Spleen (tissue), 11 donors: ENCODE data around the gene PLPP3. TPM values are rescaled to one million over a fixed set of nuclear protein-coding genes. Genes with fewer than 3 reads are reported as not detected.

Source experiments
- DNase-seq: peaks from one replicate; pipeline ENCODE4 v3.0.0-alpha.2; 2020
- H3K27ac ChIP-seq, 8 donors: fragments of 200-600 bp; sonication (generic) in 7 of 8; 1 replicate in 4 of 8; 2 replicates in 4 of 8; pipeline versions ENCODE4 v1.5.0 to v1.8.0; 2016 to 2021; ENCODE audit warnings: inconsistent platforms in 4 of 8, mild to moderate bottlenecking in 4 of 8, moderate library complexity in 1 of 8
- H3K27me3 ChIP-seq, 7 donors: fragments of 200-600 bp; sonication (generic) in 6 of 7; replicated peaks in 1 of 7; 1 replicate in 4 of 7; 2 replicates in 3 of 7; pipeline versions ENCODE4 v1.5.0 to v1.8.0; 2016 to 2021; ENCODE audit warnings: inconsistent platforms in 3 of 7, mild to moderate bottlenecking in 1 of 7
- H3K36me3 ChIP-seq, 6 donors: fragments of 200-600 bp; sonication (generic) in 5 of 6; 1 replicate in 4 of 6; 2 replicates in 2 of 6; pipeline versions ENCODE4 v1.5.0 to v1.8.0; 2016 to 2021; ENCODE audit warnings: inconsistent platforms in 2 of 6
- H3K4me1 ChIP-seq, 6 donors: fragments of 200-600 bp; sonication (generic) in 5 of 6; 1 replicate in 3 of 6; 2 replicates in 3 of 6; pipeline versions ENCODE4 v1.5.0 to v1.8.0; 2016 to 2021; ENCODE audit warnings: inconsistent platforms in 3 of 6
- H3K4me3 ChIP-seq, 8 donors: fragments of 200-600 bp; sonication (generic) in 7 of 8; 1 replicate in 4 of 8; 2 replicates in 4 of 8; pipeline versions ENCODE4 v1.5.0 to v1.8.0; 2016 to 2021; ENCODE audit warnings: inconsistent platforms in 4 of 8, mild to moderate bottlenecking in 4 of 8, moderate library complexity in 2 of 8
- H3K9me3 ChIP-seq, 8 donors: fragments of 200-600 bp; sonication (generic) in 7 of 8; 1 replicate in 4 of 8; 2 replicates in 4 of 8; pipeline versions ENCODE4 v1.5.0 to v1.8.0; 2016 to 2021; ENCODE audit warnings: inconsistent platforms in 4 of 8
- POLR2A ChIP-seq, 3 donors: fragments of 450-650 bp; IDR thresholded peaks; one replicate each; pipeline ENCODE4 v1.5.1; 2017; ENCODE audit warnings: antibody characterized with exemption in 3 of 3, mild to moderate bottlenecking in 1 of 3
- POLR2AphosphoS5 ChIP-seq, 3 donors: sonication (generic); formaldehyde crosslinking; IDR thresholded peaks; one replicate each; pipeline ENCODE4 v1.5.1; 2017; ENCODE audit warnings: antibody characterized with exemption in 3 of 3
- WGBS, 5 donors: extraction: QIAGEN DNeasy Blood & Tissue Kit in 3 of 5; methylation state at CpG; one replicate each; pipeline versions ENCODE4 v1.1.5 to v1.1.7; 2013 to 2018; 5-methylcytosine and 5-hydroxymethylcytosine counted together
- intact Hi-C: fragments of 100-400 bp; cut with DNase I; formaldehyde crosslinking; loops from one replicate; pipeline ENCODE4 v1.15.0; 2023; ENCODE audit warnings: low total_unique reads
- polyA plus RNA-seq, 3 donors: library from polyadenylated mRNA; stranded (reverse); fragments of 200-250 nt; gene quantifications; one replicate each; pipeline ENCODE4 v1.2.1, GENCODE V29; 2013
- total RNA-seq, 7 donors: library from RNA; depleted of rRNA in 3 of 7; stranded (reverse); fragments of >200 nt in 3 of 7; fragmentation: NEBNext Ultra II Directional in 4 of 7; extraction: Animal tissue kit (Norgen Biotek cat#: 25700) in 4 of 7; gene quantifications; one replicate each; pipeline versions ENCODE4 v1.1.0 to v1.2.1, GENCODE V29; 2016 to 2021
- TF ChIP-seq, protein P1 (sequence below), 11 experiments: fragments of 200-600 bp in 7 of 11; fragments of 450-650 bp in 4 of 11; sonication (generic) in 4 of 11; IDR thresholded peaks in 8 of 11; conservative IDR thresholded peaks in 3 of 11; 1 replicate in 7 of 11; 2 replicates in 4 of 11; pipeline versions ENCODE4 v1.4.0 to v1.8.0; 2016 to 2021; ENCODE audit warnings: antibody characterized with exemption in 11 of 11, inconsistent platforms in 4 of 11, mild to moderate bottlenecking in 1 of 11
- donor health status: healthy with polysubstance abuse.
- donor health status: DM: no; HTN: no; CAD: no; lungs with moderate emphysema.
- donor health status: DM: no; HTN: no; CAD: no.
- donor health status: Bipolar disorder and iron deficiency.
- donor health status: healthy.
- donor health status: DM: no; HTN: no; CAD: no.
- donor health status: DM: yes; HTN: yes; CAD: no.

The PLPP3 gene
- total and polyA plus RNA-seq, 10 donors, result 6.7 to 90.0 (median 55.1) TPM

DNA sequence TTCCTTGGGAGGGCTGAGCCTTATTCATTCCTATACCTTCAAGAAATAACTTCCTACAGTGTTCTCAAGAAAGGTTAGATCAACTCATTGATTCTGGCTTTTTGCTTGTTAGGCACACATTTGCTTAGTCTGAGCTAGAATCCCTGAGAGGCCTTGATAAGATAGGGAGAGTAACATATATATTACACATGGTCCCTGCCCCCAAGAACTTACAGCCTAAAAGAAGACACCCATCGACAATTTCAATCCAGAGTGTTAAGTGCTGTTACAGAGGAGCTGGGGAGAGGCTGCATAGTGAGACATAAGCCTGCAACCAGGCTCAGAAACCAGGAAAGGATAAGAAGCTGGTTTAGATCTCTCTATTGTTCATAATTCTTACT is 68.7 kb downstream of the PLPP3 start:
- H3K36me3 ChIP-seq, result peaks cover 0 to 76% (median 14%) of the 10 kb centered on the region in 6 donors
- no peak for DNase-seq

DNA sequence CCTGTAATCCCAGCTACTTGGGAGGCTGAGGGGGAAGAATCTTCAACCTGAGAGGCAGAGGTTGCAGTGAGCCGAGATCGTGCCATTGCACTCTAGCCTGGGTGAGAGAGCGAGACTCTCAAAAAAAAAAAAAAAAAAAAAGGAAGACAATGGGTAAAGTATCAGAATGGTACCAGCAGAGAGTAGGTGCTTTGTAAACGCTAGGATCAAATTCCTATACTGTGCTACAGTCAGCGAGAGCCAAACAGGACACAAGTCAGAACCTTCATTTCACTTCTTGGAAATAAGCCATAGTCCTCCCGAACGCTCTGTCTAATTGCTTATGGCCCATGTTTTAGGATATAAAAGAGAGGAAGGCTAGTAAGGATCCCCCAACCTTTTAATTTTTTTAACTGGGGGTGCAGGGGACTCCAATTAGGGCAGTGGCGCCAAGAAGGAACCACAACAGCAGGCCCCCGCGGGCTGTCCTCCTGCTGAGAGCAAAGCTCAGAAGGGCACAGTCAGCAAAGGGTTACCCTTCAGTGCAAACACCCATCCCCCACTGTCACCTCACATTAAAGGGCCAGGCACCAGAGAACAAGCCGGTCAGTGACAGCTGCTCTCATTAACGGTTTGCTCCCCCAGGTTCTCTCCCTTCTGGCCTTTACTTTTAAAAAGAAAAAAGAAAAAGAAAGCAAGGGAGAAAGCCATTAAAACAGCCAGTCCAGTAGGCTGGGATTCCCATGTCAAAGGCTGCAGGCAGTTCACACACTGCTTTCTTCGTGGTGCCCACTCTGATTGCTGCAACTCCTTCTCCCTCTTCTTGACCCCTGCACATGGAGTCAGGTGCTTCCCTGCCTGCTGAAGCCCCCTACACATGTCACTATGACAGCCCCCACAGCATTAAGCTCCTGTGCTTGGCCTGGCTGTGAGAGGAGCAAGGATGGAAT is 69.4 kb downstream of the PLPP3 start:
- 73 to 82% (median 76%) methylated on average over 13 of the region's 13 CpGs for WGBS, 5 donors
- H3K27me3 ChIP-seq, result no peaks in the 10 kb centered on the region
- TF ChIP-seq POLR2AphosphoS5 (IDR thresholded peaks at IDR 0.05) (no peak), POLR2A (IDR thresholded peaks at IDR 0.05) (no peak)
- TF ChIP-seq, protein P1, sequence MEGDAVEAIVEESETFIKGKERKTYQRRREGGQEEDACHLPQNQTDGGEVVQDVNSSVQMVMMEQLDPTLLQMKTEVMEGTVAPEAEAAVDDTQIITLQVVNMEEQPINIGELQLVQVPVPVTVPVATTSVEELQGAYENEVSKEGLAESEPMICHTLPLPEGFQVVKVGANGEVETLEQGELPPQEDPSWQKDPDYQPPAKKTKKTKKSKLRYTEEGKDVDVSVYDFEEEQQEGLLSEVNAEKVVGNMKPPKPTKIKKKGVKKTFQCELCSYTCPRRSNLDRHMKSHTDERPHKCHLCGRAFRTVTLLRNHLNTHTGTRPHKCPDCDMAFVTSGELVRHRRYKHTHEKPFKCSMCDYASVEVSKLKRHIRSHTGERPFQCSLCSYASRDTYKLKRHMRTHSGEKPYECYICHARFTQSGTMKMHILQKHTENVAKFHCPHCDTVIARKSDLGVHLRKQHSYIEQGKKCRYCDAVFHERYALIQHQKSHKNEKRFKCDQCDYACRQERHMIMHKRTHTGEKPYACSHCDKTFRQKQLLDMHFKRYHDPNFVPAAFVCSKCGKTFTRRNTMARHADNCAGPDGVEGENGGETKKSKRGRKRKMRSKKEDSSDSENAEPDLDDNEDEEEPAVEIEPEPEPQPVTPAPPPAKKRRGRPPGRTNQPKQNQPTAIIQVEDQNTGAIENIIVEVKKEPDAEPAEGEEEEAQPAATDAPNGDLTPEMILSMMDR (IDR thresholded peaks at IDR 0.05 in 8 of 11, conservative IDR thresholded peaks at IDR 0.05 in 3 of 11), result no peak
- H3K4me1 ChIP-seq, result peaks cover 11 to 97% (median 55%) of the 10 kb centered on the region in 6 donors
- no peak for DNase-seq
- H3K4me3 ChIP-seq, result no peak overlapping the region
- intact Hi-C loops, result no loop called here
- H3K9me3 ChIP-seq, result no peaks in the 10 kb centered on the region
- peaks cover 0 to 82% (median 14%) of the 10 kb centered on the region in 6 donors for H3K36me3 ChIP-seq
- peak overlapping the region in 2 of 8 donors; percentile 14 to 58 for H3K27ac ChIP-seq

More for the DNA sequence above, 68.7 kb downstream of the PLPP3 start:
- H3K27me3 ChIP-seq, result no peaks in the 10 kb centered on the region
- peak overlapping the region in 2 of 8 donors; percentile 58 to 90 for H3K27ac ChIP-seq
- no peak overlapping the region for H3K4me3 ChIP-seq
- WGBS, 5 donors, result 36 to 88% (median 73%) methylated on average over 1 of the region's 1 CpG
- H3K9me3 ChIP-seq, result no peaks in the 10 kb centered on the region
- intact Hi-C loops, result no loop called here
- TF ChIP-seq POLR2A (IDR thresholded peaks at IDR 0.05) (no peak), POLR2AphosphoS5 (IDR thresholded peaks at IDR 0.05) (no peak)
- TF ChIP-seq, protein P1 (IDR thresholded peaks at IDR 0.05 in 8 of 11, conservative IDR thresholded peaks at IDR 0.05 in 3 of 11), result no peak
- H3K4me1 ChIP-seq, result peaks cover 13 to 97% (median 56%) of the 10 kb centered on the region in 6 donors

DNA sequence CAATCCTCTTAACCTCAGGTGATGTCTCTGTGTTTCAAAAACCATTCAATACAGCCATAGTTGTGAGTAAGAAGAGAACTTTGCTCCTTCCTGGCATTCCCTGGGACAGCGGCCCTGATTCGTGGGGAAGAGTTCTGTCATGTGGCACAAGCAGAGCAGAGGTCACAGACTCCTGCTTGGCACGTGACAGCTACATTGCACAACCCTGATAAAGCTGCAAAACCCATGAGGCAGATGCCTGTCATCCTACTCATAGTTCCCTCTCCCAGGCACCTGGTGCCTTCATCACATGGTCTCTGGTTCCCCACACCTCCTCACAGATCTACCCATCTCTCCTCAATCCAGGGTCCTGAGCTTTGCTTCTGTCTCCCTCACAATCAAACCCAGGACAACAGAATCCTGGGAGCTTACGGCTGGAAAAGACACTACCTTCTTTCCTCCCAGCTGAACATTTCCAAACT is 70.8 kb downstream of the PLPP3 start:
- peaks cover 11 to 93% (median 50%) of the 10 kb centered on the region in 6 donors for H3K4me1 ChIP-seq
- no peak overlapping the region for H3K4me3 ChIP-seq
- no peaks in the 10 kb centered on the region for H3K27me3 ChIP-seq
- DNase-seq, result no peak
- H3K9me3 ChIP-seq, result no peaks in the 10 kb centered on the region
- TF ChIP-seq POLR2AphosphoS5 (IDR thresholded peaks at IDR 0.05), result peak in 1 of 3 donors; percentile 43
- TF ChIP-seq POLR2A (IDR thresholded peaks at IDR 0.05), result no peak
- WGBS, 5 donors, result 47 to 66% (median 56%) methylated on average over 4 of the region's 4 CpGs
- peaks cover 0 to 97% (median 14%) of the 10 kb centered on the region in 6 donors for H3K36me3 ChIP-seq
- H3K27ac ChIP-seq, result peak overlapping the region in 4 of 8 donors; percentile 65 to 77 (median 74)
- intact Hi-C loops, result no loop called here

DNA sequence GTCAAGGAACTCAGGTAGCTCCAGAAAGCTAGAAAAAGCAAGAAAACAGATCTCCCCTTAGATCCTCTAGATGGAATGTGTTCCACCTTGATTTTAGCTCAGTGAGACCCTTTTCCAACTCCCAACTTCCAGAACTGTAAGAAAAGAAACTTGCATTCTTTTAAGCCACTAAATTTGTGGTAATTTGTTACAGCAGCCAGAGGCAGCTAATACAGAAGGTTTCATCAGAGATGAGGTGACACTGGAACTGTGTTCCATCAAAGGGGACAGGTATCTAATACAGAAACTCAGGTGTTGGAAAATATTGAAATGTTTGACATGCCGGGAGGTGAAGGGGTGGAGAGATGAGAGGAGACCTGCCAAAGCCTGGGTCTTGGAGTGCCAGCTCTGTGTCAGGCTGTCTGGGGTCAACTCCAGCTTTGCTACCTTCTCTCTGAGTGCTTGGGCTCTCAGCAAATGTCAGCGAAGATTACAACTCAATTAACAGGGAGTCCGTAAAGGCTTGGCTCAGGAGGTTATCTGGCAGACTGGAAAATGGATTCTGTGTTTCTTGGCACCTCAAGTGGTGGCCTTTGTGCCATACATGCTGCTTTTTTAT is 71.3 kb downstream of the PLPP3 start:
- peaks cover 0 to 99% (median 14%) of the 10 kb centered on the region in 6 donors for H3K36me3 ChIP-seq
- intact Hi-C loops, result no loop called here
- TF ChIP-seq POLR2AphosphoS5 (IDR thresholded peaks at IDR 0.05) (no peak), POLR2A (IDR thresholded peaks at IDR 0.05) (no peak)
- TF ChIP-seq, protein P1 (IDR thresholded peaks at IDR 0.05 in 8 of 11, conservative IDR thresholded peaks at IDR 0.05 in 3 of 11), result no peak
- no peaks in the 10 kb centered on the region for H3K9me3 ChIP-seq
- no peak for DNase-seq
- peak overlapping the region in 6 of 8 donors; percentile 56 to 77 (median 69) for H3K27ac ChIP-seq
- H3K4me1 ChIP-seq, result peaks cover 11 to 93% (median 50%) of the 10 kb centered on the region in 6 donors
- no peak overlapping the region for H3K4me3 ChIP-seq
- 75 to 96% (median 90%) methylated on average over 3 of the region's 3 CpGs for WGBS, 5 donors
- no peaks in the 10 kb centered on the region for H3K27me3 ChIP-seq
